DMS153 treated with DMSO at 0.1 percent for 48 hours (cell line): ENCODE data around the gene UBE2L6.

Experiments
- DNase-seq: peaks from one replicate; lab custom pipeline; 2025; ENCODE audit not compliant: unreplicated experiment; lab: John Stamatoyannopoulos, UW

UBE2L6 gene

DNA sequence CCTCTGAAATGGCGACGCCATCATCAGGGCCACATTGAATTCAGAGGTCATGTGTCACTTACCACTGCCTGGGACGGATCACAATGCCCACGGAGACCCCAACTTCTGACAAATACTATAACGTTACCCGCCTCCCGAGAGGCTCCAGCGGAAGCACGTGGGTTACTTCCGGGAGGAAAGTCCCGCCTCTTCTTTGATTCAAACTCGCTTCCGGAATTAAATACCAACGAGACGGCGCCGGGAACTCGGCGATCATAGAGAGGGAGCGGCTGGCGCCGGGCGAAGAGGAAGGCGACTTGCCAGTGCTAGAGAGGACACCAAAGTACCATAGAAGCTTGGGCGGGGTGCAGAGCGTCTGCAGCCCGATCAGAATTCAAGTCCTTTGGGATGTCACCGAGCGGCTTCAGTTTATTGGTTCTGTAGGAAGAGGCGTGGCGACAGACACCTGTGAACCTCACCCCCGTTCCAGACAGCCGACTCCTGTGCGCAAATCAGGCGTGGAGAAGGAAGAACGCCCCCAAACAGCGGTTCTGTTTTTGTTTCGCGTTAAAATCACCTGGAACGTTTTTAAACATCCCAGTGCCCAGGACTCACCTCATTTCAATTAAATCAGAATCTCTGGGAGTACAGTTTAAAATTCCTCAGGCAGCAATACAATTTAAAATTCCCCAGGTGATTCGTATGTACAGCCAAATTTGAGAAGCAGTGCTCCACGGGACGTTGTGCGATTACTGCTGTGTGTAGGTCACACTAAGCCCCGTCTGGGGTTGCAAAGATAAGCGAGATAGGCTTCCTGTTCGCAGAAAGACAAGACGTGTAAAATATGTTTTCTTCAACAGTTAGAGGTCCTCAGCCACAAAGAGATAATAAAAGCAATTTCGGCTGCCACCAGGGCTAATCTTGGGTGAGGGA, 36.6 kb downstream of the UBE2L6 start, which contains the start of gene TIMM10:
TIMM10 (minus strand) TSS at position 159 of the 912 bp plus-strand sequence. CDS start 565 bp downstream, outside the sequence.
- DNase-seq: peak; percentile 99

DNA sequence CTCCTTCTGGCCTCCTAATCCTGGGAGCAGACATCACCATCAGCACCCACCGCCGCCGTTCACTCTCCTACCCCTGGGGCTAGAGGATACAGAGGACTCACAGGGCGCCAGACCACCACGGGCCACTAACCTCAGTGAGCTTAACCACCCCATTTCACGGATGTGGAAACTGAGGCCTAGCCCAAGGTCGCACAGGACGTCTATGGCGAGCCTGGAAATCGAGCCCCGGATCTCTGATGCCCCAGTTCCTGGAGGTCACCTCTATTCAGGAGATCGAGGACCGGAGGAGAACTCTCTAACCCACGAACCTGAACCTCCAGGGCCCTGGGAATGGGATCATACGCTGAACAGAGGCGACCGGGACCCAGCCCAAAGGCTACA, 37.3 kb downstream of the UBE2L6 start:
- DNase-seq: no peak

DNA sequence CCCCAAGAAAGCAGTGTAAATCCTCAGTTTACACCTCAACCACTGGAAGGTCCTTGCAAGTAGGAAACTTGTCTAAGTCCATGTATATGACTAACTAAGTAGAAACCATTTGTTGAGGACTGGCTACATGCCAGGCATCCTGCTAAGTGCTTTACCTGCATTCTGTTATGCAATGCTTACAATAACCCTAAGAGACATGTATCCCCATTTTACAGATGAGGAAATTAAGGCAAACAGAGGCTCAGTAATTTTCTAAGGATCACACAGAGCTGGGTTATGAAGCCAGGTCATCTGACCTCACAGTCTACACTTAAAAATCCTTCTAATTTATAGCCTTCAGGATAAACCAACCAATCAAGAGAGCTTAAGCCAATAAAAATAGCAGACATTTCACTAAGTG, 38.5 kb downstream of the UBE2L6 start:
- no peak for DNase-seq

DNA sequence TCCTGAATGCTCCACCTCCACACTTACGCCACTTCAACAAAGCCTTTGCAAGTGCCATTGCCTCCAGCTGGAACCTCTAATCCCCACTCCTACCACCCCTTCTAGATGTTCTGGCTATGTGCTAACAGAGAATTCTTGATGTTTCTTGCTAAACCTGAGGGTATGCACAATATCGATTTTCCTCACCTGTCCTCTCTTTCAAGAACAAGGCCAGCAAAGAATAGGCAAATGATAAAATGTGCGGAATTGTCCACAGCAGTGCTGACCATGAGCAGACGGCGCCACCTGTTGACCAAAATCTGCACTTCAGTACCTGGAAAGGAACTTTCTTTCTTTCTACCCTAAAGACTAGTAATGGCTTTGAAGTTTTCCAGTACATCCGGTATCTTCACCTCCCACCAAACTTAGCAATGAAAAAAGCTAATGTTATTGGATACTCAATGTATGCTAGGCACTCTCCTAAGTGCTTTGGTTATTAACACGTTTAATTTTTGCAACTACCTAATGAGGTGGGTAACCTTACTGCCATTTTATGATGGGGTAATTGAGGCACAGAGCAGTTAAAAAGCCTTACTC, 40.3 kb downstream of the UBE2L6 start:
- DNase-seq: peak; percentile 59

DNA sequence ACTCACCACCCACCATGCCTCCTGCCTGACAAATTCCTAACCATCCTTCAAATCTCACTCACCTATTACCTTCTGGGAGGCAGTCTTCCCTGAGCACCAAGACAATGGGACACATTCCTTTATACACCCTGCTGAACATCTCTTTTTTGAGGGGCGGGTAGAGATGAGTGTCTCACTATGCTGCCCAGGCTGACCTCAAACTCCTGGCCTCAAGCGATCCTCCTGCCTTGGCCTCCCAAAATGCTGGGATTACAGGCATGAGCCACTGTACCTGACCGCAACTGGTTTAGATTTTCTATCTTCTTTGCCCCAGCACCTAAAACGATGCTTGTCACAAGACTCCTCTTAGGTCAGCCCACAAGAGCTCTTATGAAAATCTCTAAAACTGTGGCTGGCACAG, 44.1 kb downstream of the UBE2L6 start:
- no peak for DNase-seq

DNA sequence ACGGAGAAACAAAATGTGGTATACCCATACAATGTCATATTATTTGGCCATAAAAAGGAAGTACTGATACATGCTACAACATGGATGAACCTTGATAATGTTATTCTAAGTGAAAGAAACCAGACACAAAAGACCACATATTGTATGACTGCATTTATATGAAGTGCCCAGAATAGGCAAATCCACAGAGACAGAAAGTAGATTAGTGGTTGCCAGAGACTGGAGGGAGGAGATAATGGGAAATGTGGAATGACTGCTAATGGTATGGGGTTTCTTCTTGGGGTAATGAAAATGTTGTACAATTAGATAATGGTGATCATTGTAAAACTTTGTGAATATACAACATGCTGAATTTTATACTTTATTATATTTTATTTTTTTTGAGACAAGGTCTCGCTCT, 46.4 kb downstream of the UBE2L6 start:
- DNase-seq: no peak

DNA sequence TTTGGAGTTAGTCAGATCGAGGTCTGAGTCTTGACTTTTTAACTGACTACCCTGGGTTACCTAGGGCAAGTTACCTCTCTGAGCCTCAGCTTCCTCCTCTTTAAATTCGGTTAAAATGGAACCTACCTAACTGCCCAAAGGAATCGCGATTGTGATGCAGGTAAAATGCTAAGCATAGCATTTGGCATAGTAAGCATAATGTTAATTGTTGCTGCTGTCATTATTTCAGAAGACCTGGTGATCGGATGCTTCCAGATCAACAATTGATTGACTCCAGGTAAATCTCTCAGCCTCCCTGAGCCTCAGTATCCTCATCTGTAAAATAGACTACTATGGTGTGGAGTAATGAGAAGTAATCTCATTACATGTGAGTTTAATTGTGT, 51.4 kb downstream of the UBE2L6 start:
- no peak for DNase-seq

DNA sequence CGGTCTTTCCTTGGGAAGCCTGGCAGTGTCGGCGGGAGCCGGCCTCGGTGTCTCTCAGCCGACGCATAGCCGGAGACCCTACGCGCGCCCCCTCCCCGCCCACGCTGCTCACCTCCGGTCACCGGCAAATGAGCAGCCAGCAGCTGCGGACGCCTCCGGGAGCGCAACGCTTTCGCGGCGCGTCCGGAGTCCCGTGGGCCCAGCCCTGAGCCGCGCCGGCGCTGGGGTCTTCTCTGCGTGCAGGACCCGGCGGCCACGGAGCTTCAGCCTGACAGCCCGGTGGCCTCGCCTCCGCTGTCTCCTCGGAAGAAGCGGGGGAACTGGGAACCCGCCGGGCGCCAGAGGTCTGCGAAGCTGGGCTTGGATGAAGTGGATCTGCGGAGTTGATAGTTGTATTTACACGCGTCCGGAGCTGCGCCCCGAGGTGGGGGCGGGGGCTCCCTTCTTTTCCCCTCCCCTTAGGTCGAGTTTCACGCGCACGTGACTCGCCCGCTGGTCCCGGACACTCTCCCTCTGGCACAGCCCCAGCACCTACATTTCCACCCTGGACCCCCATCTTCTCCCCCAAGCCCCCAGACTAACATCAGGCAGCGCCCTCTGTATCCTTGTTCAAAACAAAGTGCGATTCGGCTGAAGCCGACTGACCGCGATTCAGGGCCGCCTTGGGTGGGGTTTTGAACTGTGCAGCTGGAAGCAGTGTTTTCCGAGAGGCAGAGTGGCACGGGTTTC, 52.0 kb downstream of the UBE2L6 start, which contains the start of gene SLC43A1:
SLC43A1 (minus strand) TSS at position 371 of the 729 bp plus-strand sequence. CDS start 1,591 bp downstream, outside the sequence.
- no peak for DNase-seq

DNA sequence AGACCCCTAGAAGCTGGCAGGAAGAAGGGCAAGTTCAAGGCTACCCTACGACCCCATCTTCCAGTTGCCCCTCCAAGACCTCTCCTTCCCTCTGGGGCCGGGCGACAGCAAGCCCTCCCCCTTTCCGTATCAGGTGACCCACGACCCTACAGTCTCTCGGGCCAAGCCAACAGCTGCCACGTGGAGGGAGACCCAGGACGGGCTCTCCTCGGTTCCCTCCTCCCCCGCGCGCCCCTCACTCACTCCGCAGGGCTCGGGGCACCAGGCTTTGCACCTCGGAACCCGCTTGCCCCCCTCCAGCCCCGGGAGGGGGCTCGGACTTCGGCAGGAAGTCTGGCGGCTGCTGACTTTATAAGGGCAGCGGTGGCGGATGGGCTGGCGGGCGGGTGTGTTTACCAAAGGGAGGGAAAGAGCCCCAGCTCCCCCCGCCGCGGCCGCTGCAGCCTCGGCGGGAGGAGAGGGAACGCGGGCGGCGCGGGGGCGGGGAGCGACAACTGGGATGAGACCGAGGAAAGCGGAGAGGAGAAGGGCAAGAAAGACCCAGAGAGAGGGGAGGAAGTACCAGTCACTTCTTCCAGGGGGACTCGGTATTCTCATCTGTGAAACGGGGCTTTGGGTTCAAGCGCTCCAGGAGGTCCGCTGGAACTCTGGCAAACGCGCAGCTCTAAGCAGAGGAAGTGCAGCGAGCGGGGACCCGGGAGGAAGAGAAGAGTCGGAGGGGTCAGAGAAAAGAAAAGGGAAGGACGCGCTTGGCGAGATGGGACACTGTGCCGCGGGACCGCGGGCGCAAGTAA, 52.7 kb downstream of the UBE2L6 start:
- peak; percentile 47 for DNase-seq

DNA sequence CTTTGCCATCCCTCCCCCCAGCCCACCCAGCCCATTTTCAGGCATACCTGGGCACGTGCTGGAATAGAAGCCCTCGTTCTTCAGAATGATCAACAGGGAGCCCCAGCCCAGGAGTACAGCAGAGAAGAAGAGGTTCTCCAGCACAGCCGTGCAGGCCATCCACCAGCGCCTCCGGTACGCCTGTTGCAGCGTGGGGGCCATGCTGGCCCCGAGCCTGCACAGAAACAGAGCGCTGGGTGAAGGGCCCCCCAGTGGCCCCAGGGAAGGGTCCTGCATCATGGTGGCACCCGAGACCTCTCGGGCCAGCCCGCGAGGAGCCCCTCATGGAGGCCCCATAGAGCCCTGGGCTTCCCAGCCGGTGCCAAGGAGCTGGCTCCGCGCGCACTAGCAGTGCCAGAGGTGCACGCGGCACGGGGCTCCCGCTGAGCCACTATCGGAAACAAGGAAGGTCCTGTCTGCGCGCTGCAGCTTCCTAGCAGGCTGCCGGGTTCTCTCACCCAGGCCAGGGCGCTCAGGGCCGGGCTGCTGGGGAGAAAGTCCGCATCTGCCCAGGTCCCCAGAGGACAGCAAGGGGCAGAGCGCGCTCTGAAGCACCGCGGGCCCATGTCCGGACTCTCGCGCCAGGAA, 53.4 kb downstream of the UBE2L6 start:
- peak; percentile 20 for DNase-seq

DNA sequence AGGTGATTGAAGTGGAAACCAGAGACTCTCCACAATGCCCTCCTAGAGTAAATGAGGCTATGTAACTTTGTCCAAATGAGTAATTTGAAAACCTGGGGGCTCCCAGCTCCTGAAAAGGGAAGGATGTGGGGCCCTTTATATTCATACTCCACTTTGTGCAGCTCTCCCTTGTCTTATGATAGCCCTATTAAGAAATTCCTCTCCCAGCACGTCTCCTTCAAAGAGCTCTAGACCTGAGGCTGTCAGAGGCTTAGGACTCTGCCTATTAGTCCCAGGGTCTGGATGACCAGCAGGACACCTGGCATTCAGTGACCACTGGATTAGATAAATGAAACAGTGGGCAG, 54.0 kb downstream of the UBE2L6 start:
- DNase-seq: no peak

DNA sequence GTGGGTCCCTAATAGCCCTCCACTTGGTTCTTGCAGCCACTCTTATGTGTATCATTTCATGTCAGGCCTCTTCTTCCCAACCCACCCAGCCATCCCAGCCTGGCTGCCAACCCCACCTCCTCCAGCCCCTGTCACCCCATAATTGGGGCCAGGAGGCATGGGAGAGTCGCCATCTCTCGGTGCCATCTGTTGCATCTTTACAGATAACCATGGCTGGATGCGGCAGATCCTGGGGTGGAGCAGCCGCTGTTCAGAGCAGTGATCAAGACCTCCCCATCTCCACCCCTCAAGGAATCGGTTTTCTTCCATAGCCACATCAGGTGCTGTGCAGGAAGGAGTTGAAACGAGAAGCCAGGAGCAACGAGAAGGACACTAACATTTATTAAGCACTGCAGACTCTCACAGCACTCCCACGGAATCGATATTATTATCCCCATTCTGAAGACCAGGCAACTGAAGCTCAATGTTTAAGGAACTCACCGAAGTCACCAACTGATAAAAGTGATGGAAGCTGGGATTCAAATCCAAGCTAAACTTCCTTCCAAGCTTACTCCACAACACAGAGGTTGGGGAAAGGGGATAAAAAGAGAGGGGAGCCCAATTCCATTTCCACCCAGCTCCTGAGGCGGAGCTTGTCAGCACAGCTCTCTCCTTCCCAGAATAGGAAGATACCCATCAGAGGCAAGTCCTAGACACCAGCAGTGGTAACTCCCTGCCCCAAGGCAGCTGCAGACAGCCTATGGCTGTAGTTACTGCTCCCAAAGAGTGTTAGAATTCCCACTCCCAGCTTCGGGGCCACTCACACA, 54.6 kb downstream of the UBE2L6 start:
- DNase-seq: no peak

DNA sequence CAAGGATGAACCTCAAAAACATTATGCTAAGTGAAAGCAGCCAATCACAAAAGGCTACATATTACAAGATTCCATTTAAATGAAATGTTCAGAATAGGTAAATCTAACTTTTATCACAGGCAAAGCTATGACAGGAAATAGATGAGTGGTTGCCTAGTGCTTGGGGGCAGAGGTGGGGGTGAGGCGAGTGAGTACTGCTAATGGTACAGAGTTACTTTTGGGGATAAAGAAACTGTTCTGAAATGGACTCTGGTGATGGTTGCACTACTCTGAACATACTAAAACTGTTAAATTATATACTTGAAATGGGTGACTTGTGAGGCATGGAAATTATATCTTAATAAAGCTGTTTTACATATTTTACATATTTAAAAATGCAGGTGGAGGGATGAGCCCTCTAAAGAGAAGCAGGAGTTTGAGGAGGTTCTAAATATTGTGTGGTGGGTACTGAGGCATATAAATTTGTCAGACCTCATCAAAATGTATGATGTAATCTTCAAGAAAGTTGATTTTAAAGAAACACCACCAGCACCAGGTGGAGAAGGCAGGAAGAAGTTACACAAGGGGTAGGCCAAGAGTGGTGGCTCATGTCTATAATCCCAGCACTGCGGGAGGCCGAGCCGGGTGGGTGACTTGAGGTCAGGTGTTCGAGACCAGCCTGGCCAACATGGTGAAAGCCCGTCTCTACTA, 55.6 kb downstream of the UBE2L6 start:
- no peak for DNase-seq

DNA sequence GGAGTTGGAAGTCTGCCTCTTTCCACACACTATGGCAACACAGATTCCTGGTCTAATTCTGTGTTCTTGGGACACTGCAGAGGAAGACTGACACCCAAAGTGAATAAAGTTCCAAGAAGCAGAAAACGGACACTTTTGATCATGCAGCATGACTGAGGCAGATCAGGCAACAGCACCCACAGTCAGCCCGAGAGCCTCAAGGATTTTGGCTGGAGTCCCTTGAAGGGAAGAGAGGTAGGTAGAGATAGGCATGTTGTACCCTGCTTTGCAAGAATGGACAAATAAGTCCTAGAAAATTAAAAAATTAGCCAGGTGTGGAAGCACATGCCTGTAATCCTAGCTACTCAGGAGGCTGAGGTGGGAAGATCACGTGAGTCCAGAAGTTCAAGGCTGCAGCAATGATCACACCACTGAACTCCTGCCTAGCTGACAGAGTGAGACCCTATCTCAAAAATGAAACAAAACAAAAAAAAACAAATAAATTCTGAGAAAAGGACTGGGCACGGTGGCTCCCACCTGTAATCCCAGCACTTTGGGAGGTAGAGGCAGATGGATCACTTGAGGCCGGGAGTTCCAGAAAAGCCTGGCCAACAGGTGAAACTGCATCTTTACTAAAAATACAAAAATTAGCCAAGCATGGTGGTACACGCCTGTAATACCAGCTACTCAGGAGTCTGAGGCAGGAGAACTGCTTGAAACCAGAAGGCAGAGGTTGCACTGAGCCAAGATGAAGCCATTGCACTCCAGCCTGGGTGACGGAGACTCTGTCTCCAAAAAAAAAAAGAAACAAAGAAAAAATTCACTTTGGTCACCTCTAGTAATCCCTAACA, 58.9 kb downstream of the UBE2L6 start:
- DNase-seq: no peak

DNA sequence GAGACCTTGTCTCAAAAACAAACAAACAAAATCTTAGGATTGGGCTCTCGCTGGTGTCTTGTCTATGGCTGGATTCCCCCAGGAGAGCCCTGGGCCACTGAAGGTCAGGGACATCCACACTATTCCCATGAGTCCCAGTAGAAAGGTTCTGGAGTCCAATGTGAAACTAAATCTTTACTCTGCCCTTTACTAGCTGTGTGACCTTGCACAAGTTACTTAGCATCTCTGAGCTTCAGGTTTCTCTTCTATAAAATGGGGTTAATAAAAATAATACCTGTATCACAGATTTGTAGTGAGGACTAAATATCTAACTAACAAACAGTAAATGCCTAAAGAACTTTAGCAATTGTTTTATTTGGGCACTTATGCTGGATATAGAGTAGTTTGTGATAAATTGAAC, 61.0 kb downstream of the UBE2L6 start:
- DNase-seq: no peak

DNA sequence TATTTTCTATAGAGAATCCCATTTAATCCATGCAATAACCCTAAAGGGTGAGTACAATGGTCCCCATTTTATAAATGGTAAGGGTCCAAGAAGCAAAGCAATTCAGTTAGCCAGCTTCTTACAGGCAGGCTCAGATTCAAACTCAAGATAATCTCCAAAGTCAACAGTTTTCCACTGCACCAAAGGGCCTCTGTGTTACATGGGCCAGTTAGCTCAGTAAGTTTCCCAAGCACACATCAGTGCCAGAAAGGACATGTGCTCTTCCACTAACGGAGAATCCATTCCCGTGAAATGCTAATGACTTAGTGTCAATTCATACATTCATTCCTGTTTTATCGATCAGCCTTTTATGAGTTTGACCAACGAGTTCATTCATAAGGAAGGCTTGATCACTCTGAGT, 63.0 kb downstream of the UBE2L6 start:
- DNase-seq: no peak

DNA sequence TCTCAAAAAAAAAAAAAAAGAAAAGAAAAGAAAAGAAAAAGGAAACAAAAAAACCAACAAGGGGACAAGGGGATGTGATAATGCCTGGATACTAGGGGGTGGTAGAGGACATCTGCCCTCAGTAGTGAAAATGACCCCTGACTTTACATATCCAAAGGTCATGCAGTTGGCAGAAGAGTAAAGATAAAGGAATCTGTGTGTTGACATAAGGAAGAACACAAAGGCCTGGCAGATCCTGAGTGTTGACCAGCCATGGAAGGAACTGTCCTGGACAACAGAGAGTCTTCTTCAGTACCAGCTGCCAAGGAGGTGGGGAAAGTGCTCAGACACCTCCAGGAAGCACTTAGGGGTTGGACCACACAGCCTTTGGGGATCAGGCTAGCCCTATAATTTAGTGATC, 64.6 kb downstream of the UBE2L6 start:
- DNase-seq: no peak

DNA sequence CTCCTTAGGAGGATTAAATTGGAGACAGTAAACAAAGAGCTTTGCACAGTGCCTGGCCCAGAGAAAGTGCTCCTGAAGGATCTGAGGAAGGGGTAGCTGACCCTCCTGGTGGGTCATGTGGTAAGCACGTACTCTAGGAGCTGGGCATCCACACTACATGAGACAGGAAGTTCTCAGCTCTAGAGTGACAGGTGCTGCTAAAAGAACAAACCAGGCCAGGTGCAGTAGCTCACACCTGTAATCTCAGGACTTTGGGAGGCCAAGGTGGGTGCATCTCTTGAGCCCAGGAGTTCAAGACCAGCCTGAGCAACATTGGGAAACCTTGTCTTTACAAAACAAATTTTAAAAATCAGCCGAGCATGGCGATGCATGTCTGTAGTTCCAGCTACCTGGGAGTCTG, 65.1 kb downstream of the UBE2L6 start:
- DNase-seq: no peak
